ENCODE data around the gene PITRM1. TPM values are rescaled to one million over a fixed set of nuclear protein-coding genes. Genes with fewer than 3 reads are reported as not detected.

Gene PITRM1
- polyA plus RNA-seq, 1 experiment = 68.5 TPM

GRCh38 chr10:3093996-3094395 lies 78.6 kb downstream of the PITRM1 start:
- DNase-seq (ENCODE audit: low read depth) = no peak
- ChIA-PET CTCF (interaction anchor here (1.4 kb wide), 1 partner anchor 19 kb away, joined by 4 read pairs; no protein-coding TSS in a partner anchor), POLR2A (no interaction called here)
- Histone ChIP-seq H3K27me3 (ENCODE audit: control insufficient read depth, insufficient read depth, low read length) (no peaks in the 10 kb centered on the region), H3K36me3 (ENCODE audit: control insufficient read depth, insufficient read depth, low read length) (no peaks in the 10 kb centered on the region), H3K4me3 (ENCODE audit: low read depth, low read length) (no peak overlapping the region)
- no peak for TF ChIP-seq CTCF (IDR thresholded peaks at IDR 0.05; ENCODE audit: insufficient read depth, low read depth, low read length)

GRCh38 chr10:3091921-3092320 lies 80.7 kb downstream of the PITRM1 start:
- no peaks in the 10 kb centered on the region; the same call in 1 of the 2 replicates for H3K36me3 ChIP-seq (ENCODE audit: control insufficient read depth, insufficient read depth, low read length)
- POLR2A ChIA-PET = no interaction called here
- no peak for TF ChIP-seq CTCF (IDR thresholded peaks at IDR 0.05; ENCODE audit: insufficient read depth, low read depth, low read length)
- CTCF ChIA-PET = interaction anchor here (2.3 kb wide), 1 partner anchor 48 kb away, joined by 7 read pairs; no protein-coding TSS in a partner anchor
- no peaks in the 10 kb centered on the region for H3K27me3 ChIP-seq (ENCODE audit: control insufficient read depth, insufficient read depth, low read length)
- H3K4me3 ChIP-seq (ENCODE audit: low read depth, low read length) = no peak overlapping the region
- no peak for DNase-seq (ENCODE audit: low read depth)

- no peaks in the 10 kb centered on the region for H3K27me3 ChIP-seq (ENCODE audit: control insufficient read depth, insufficient read depth, low read length)
- CTCF ChIA-PET = interaction anchor here (1.1 to 2.3 kb wide), 2 partner anchors 47 to 48 kb away, joined by 3 to 7 read pairs; no protein-coding TSS in a partner anchor
- no peak for TF ChIP-seq CTCF (IDR thresholded peaks at IDR 0.05; ENCODE audit: insufficient read depth, low read depth, low read length)
- POLR2A ChIA-PET = no interaction called here
- no peak overlapping the region for H3K4me3 ChIP-seq (ENCODE audit: low read depth, low read length)
- no peaks in the 10 kb centered on the region; the same call in 1 of the 2 replicates for H3K36me3 ChIP-seq (ENCODE audit: control insufficient read depth, insufficient read depth, low read length)
- no peak for DNase-seq (ENCODE audit: low read depth)
Measured at GRCh38 chr10:3090914-3091787, 81.4 kb downstream of the PITRM1 start.

- Histone ChIP-seq H3K36me3 (ENCODE audit: control insufficient read depth, insufficient read depth, low read length) (no peaks in the 10 kb centered on the region; the same call in 1 of the 2 replicates), H3K27me3 (ENCODE audit: control insufficient read depth, insufficient read depth, low read length) (no peaks in the 10 kb centered on the region), H3K4me3 (ENCODE audit: low read depth, low read length) (no peak overlapping the region)
- POLR2A ChIA-PET = no interaction called here
- CTCF ChIA-PET = interaction anchor here (1.1 to 2.3 kb wide), 2 partner anchors 46 to 47 kb away, joined by 3 to 7 read pairs; no protein-coding TSS in a partner anchor
- no peak for DNase-seq (ENCODE audit: low read depth)
- no peak for TF ChIP-seq CTCF (IDR thresholded peaks at IDR 0.05; ENCODE audit: insufficient read depth, low read depth, low read length)
Measured at GRCh38 chr10:3090388-3090787, 82.2 kb downstream of the PITRM1 start.

Other genes with a start within 250 kb of the PITRM1 start
- gene PFKP, start 105.2 kb downstream of the PITRM1 start, polyA plus RNA-seq (2011; rRNA removed) = 92.3 and 138 TPM in 2 replicates

Measured in BJ (cell line).